HG03469 (cell line): ENCODE measurements around the gene ABCD3.
A peak's percentile ranks its signal among the peaks of the same experiment; 100 is the strongest.

Experiments used
- ATAC-seq: cut with Tn5 transposase; IDR thresholded peaks from one replicate; pipeline ENCODE4 v1.9.1; 2021; ENCODE audit warnings: mild to moderate bottlenecking, moderate library complexity, moderate number of reproducible peaks; ENCODE audit not compliant: unreplicated experiment

ABCD3 gene

DNA sequence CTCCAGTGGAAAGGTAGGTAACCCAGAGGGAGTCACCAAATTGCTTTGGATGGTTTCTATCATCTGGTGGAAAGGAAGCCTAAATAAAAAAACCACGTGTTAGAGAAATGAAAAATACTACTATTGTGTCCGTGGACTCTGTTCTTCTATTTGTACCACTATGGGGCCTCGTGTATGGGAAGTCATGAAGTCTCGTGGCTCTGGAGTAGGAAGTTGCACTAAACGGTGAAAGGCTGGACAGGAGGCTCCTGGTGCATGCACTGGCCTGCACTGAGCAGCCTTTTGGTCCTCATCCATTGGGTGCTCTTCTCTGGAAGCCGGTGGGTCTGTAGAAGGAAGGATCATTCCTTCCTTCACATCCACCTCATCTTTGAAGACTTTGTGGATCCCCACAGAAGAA, 106.3 kb downstream of the ABCD3 start:
- ATAC-seq: no peak

DNA sequence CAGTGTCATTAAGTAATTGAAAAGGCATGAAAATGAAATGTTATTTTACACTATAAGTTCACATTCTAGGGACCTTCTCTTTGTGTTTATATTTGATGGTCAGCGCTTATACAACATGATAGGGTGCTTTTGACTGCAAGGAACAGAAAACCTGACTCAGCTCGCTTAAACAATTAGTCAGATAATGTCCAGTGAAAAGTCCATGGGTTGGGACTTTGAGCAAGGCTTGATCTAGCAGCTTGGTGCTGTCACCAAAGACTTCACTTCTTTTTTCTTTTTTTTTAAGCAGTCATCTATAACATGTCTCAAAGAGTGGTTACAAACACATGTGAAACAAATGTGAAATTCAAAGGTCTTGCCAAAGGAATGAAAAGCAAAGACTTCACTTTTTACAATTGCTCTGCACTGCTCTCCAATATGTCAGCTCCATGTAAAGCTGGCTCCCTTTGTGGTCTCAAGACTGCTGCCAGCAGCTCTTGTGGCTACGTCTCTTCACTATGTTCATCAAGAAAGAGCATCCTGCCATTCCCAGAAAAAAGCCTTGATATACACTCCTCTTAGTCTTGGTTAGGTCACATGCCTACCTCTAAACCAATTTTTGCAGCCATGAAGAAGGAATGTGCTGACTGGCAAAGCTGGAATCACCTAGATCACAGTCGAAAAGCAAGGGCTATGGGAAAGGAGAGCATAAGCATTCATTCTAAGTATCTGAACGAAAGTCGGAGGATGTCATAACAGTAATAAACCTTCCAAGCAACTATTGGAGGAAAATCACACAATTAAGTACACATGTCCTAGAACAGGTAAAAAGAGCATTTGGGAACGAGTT, 108.2 kb downstream of the ABCD3 start:
- no peak for ATAC-seq

- ATAC-seq: no peak
Measured at GRCh38 chr1:94527447-94528031, 109.3 kb downstream of the ABCD3 start.

DNA sequence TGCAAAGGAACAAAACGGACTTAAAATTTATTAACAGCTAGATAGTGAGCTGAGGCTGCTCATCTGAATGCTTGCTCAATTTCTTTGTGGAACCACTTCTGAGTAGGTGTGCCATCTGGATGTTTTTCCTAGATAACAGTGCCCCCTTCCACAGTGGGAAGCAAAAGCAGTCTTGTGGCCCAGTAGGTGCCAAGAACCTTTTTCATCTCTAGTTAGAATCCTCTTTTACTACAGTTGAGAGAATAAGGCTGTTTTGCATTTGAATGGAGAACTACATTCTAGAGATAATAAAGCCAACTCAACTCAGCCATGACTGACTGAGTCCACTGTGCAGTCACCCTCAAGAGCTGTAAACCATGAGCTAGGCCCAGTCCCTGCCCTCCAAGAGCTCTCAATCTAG, 110.1 kb downstream of the ABCD3 start:
- no peak for ATAC-seq

DNA sequence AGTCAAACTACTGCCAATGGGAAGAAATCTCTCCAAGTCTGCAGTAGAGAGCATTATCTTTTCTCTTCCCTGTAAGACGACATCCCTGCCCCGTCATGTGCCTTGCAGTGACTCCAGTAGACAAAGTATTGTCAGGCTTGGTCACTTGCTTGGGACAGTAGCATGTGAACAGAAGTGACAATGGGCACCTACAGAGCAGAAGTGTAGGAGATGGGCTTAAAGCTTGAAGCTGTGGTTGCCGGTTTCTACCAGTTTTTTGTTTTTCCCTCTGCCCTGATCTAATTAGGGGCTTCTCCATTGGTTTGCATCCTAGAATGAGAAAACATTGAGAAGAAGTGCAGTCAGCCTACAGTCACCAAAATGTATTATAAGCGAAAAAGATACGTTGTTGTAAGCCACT, 110.6 kb downstream of the ABCD3 start:
- ATAC-seq: no peak

DNA sequence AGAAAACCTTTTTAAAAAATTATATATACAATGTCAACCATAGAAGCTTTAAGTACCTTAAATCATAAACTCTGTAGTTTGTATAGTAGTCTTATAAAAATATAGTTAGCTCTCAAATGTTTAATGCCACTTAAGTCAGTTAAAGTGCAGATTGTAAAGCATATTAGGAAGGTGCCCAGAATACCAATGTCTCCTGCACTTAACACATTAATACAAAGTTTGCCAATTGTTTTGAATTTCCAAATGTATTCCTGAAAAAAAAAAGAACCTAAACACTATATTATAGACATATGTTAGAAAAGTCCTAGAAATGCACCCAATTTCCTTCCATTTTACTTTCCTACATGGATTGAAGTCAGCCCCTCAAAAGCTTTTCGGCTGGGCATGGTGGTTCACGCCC, 111.2 kb downstream of the ABCD3 start:
- no peak for ATAC-seq

DNA sequence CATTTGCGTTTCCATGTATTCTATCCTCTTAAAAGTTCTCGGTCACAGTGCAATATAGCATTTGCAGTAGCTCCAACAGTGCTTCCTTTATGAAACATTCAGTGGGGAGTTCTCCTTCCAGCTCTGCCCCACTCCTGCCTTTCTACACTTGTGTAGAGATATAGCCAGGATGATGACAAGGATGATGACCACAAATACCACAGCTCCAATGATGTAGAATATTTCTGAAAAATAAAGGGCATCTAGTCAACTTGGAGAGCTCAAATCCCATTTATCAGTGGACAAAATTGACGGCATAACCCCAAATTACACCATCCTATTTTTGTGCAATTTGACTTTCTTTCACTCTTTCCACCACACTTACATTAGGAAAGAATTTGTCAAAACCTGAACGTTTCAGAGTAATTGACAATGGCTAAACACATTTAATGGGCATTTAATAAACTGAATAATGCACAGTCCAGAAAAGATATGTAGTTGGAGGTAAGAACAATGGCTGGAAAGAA, 112.2 kb downstream of the ABCD3 start:
- ATAC-seq: no peak

DNA sequence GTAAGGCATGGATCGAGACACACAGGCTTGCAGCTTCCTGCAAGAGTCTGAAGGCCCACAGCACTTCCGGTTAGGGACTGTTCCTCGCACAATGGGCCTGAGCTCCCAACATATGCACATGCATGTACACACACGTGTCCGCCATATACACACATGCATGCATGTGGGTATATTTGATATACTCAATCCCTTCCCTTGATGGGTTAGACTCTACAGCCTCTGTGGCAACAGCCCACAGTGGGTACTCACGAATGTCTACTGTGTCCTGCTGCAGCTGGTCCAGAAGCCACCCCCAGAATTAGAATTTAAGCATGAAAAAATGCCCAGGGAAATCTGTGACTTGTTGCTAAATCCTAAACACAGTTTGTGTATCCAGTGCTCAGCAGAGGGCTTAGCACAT, 113.5 kb downstream of the ABCD3 start:
- ATAC-seq: no peak

GRCh38 chr1:94532077-94532476, 113.9 kb downstream of the ABCD3 start:
- no peak for ATAC-seq

GRCh38 chr1:94535095-94535494, 116.9 kb downstream of the ABCD3 start:
- no peak for ATAC-seq

DNA sequence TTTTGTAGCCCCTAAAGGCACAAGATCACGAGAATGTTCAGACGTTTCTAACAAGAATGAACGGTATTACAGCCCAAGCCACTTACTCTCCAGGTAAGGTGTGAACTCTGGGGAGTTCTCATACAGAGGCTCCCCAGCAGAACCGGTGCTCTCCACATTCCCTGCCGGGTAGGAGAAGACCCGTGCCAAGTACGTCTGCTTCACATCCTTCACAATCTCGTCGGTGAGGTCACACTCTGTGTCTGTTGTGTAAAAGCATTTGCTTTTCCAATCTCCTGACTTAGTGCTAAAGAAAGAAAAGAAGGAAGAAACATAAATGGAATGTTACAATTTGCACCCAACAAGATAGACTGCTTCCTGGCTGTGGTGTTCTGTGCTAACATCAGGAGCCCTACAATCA, 117.7 kb downstream of the ABCD3 start:
- no peak for ATAC-seq

DNA sequence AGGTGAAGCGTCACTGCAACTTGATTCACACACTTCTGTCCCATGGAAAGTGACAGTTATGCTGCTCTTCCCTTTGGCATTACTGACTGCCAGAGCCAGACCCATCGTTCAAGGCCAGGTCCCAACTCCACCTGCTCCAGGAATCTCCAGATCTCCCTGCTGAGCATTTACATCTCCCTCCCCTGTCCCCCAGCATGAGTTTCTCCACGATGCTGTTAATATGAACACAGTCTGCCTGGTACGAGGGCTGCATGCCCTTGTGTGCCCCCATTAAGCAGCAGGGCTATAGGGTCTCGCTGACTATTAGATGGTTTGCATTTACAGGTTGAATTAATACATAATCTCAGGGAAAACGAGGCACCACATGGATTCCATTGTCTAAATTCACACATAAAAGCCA, 119.1 kb downstream of the ABCD3 start:
- ATAC-seq: no peak

GRCh38 chr1:94538243-94538827, 120.1 kb downstream of the ABCD3 start:
- no peak for ATAC-seq

GRCh38 chr1:94539496-94539895, 121.3 kb downstream of the ABCD3 start:
- ATAC-seq: no peak

DNA sequence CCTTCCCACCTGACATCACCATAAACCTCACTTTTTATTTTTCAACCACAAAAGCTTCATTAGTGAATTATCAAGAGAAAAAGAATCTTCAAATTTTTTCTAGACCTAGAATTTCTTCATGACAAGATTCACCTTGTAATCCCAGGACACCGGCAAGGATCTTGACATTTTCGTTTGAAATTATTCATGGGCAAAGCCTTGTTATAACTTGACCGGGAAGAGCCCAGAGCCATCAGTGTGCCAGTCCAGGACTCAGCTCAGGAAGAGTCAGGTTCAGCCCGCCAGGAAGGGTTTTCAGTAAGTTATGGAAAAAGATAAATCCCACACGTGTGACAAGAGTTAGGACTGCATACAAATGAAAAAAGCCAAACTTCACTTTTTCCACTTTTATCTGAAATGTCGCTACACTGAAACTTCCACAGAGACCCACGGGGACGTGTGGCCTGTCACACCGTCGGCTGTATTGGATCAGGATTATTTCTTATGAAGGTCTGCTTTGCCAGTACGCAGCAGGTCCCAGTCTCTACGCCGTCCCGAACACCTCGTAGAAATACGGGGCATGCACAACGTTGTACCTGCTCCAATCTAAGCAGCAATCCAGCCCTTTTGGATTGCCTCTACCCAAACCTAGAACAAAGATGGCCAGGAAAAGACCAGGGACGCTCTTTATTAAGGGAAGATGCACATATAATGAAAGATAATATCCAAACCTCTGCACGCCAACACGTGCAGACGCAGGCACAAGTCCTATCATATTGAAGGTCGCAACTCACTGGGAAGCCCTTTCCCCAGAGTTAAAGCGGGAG, 122.5 kb downstream of the ABCD3 start:
- no peak for ATAC-seq

GRCh38 chr1:94541246-94542087, 123.3 kb downstream of the ABCD3 start, which contains the start of gene F3:
Gene F3 (minus strand): TSS chr1:94541759. CDS start chr1:94541636, 123 bp downstream.
- peak; percentile 59 for ATAC-seq

GRCh38 chr1:94542088-94542870, 124.1 kb downstream of the ABCD3 start:
- no peak for ATAC-seq

GRCh38 chr1:94543001-94543400, 124.8 kb downstream of the ABCD3 start:
- ATAC-seq: no peak

DNA sequence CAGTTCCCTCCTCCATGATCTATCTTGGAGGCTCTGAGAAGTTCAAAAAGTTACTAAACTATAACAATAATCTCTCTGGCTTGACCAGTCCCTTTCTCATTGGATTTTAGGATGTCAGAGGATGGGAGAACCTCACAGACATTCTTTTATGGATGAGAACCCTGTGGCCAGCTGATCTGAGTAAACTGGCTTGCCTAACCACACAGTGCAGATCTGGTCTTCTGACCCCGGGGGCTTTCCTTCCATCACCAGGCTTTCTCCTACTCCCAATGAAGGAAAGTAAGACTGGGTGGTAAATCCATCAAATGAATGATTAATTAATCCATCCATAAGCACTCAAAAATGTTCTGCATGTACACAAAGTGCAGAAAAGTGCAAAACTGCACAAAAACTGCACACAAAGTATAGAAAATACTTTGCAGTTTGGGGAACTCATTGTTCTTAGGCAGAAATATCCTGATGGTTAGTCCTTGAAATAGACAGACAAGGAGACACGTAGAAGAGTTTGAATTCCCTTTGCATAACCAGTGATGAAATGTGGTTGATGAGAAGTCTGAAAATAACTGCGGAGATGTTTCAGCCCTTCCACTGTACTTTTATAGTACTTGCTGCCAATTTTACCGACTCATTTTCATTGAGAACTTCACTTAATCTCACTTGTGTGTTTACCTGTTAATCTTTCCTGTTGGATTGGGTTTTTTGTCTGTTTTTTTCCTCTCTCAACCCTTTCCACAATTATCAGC, 125.9 kb downstream of the ABCD3 start:
- no peak for ATAC-seq
